Tibial nerve (tissue), 4 donors: ENCODE measurements around the gene MTFMT.

Source experiments
- EP300 ChIP-seq, 2 donors: sonication (generic); formaldehyde crosslinking; IDR thresholded peaks; one replicate each; pipeline ENCODE4 v1.6.1; 2017; ENCODE audit warnings: antibody characterized with exemption in 2 of 2, mild to moderate bottlenecking in 1 of 2
- POLR2A ChIP-seq, 2 donors: fragments of 450-650 bp; IDR thresholded peaks; one replicate each; pipeline ENCODE4 v1.6.1; 2017; ENCODE audit warnings: antibody characterized with exemption in 2 of 2, mild to moderate bottlenecking in 2 of 2, moderate library complexity in 2 of 2
- TF ChIP-seq, protein P1 (sequence below), 5 experiments: fragments of 200-600 bp in 3 of 5; fragments of 450-650 bp in 2 of 5; sonication (generic) in 3 of 5; IDR thresholded peaks; one replicate each; pipeline ENCODE4 v1.5.1; 2016 to 2019; ENCODE audit warnings: antibody characterized with exemption in 5 of 5, mild to moderate bottlenecking in 3 of 5, moderate library complexity in 2 of 5

DNA sequence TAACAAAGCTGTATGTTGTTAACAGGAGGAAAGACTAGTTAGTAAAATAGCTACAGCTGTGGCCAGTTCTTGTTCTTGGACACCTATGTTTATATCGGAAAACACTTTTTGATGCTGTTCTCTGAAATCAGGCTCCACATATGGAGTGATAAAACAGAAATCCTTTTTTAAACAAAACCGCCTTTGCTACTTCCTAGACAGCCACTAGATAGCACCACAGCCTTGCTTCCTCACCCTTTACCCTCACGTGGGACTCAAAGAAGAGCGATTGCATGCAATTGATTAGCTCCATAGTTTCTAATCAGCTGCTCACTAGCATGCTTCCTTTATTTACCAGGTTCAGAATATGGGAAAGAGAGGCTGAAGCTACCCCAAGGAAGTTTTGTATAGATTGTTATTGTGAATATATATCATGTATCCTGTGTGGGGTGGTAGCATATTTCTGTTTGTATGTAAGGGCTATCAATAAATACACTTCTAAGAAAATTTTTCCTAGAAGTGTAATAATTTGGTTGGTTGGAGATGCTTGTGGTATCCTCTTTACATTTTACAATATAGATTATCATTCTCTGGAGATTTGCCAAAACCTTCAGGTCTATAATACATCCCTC is 4.3 kb upstream of the MTFMT start:
- TF ChIP-seq, protein P1, sequence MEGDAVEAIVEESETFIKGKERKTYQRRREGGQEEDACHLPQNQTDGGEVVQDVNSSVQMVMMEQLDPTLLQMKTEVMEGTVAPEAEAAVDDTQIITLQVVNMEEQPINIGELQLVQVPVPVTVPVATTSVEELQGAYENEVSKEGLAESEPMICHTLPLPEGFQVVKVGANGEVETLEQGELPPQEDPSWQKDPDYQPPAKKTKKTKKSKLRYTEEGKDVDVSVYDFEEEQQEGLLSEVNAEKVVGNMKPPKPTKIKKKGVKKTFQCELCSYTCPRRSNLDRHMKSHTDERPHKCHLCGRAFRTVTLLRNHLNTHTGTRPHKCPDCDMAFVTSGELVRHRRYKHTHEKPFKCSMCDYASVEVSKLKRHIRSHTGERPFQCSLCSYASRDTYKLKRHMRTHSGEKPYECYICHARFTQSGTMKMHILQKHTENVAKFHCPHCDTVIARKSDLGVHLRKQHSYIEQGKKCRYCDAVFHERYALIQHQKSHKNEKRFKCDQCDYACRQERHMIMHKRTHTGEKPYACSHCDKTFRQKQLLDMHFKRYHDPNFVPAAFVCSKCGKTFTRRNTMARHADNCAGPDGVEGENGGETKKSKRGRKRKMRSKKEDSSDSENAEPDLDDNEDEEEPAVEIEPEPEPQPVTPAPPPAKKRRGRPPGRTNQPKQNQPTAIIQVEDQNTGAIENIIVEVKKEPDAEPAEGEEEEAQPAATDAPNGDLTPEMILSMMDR (IDR thresholded peaks at IDR 0.05): peak; percentile 29 to 52 (median 39)
- TF ChIP-seq POLR2A (IDR thresholded peaks at IDR 0.05): no peak
- TF ChIP-seq EP300 (IDR thresholded peaks at IDR 0.05): no peak
